Measurements from ENCODE around the gene FABP6.
"Not testable (repeated sequence)": the region's sequence is repeated elsewhere in the genome, so short reads cannot be mapped to it uniquely, and the experiment has no call there.

Gene FABP6

GRCh38 chr5:160227012-160227411 is 2.3 kb upstream of the FABP6 start:
- DNase-seq, result no peak

- DNase-seq, result no peak
Observed at GRCh38 chr5:160230686-160231527, 1.6 kb downstream of the FABP6 start.

- DNase-seq, result no peak
Observed at GRCh38 chr5:160231783-160232342, 2.6 kb downstream of the FABP6 start.

GRCh38 chr5:160233215-160233614 is 3.9 kb downstream of the FABP6 start:
- no peak for DNase-seq

GRCh38 chr5:160235731-160236130 is 6.4 kb downstream of the FABP6 start:
- no peak for DNase-seq

GRCh38 chr5:160237571-160238093 is 8.3 kb downstream of the FABP6 start:
- no peak for DNase-seq

- DNase-seq, result no peak
Observed at GRCh38 chr5:160240350-160240749, 11.0 kb downstream of the FABP6 start.

- DNase-seq, result no peak
Observed at GRCh38 chr5:160242145-160242544, 12.8 kb downstream of the FABP6 start.

- no peak for DNase-seq
Observed at GRCh38 chr5:160245506-160246086, 16.3 kb downstream of the FABP6 start.

GRCh38 chr5:160249570-160249969 is 20.3 kb downstream of the FABP6 start:
- DNase-seq, result not testable (repeated sequence)

GRCh38 chr5:160250226-160250625 is 20.9 kb downstream of the FABP6 start:
- no peak for DNase-seq

GRCh38 chr5:160250826-160251225 is 21.5 kb downstream of the FABP6 start:
- DNase-seq, result no peak

- no peak for DNase-seq
Observed at GRCh38 chr5:160251406-160252155, 22.3 kb downstream of the FABP6 start.

- no peak for DNase-seq
Observed at GRCh38 chr5:160252916-160253315, 23.6 kb downstream of the FABP6 start.

- DNase-seq, result no peak
Observed at GRCh38 chr5:160253441-160253840, 24.1 kb downstream of the FABP6 start.

- DNase-seq, result no peak
Observed at GRCh38 chr5:160254706-160255105, 25.4 kb downstream of the FABP6 start.

- DNase-seq, result no peak
Observed at GRCh38 chr5:160259341-160259740, 30.0 kb downstream of the FABP6 start.

GRCh38 chr5:160260006-160260775 is 30.9 kb downstream of the FABP6 start:
- DNase-seq, result peak; percentile 67

GRCh38 chr5:160260881-160261815 is 31.8 kb downstream of the FABP6 start:
- DNase-seq, result peak; percentile 99

GRCh38 chr5:160262151-160263074 is 33.1 kb downstream of the FABP6 start:
- DNase-seq, result peak; percentile 59

Data from DMS53 (cell line).